GM18499 (cell line): Measurements from ENCODE around the gene ZGPAT.

ENCODE experiments used
- ATAC-seq: cut with Tn5 transposase; IDR thresholded peaks from one replicate; pipeline ENCODE4 v1.9.1; 2021; ENCODE audit warnings: moderate number of reproducible peaks; ENCODE audit not compliant: insufficient read depth, unreplicated experiment

Gene ZGPAT

GRCh38 chr20:63777614-63778013, 69.8 kb downstream of the ZGPAT start:
- no peak for ATAC-seq

GRCh38 chr20:63778034-63778752, 70.4 kb downstream of the ZGPAT start:
- ATAC-seq = no peak

- no peak for ATAC-seq
Measured at GRCh38 chr20:63778857-63779256, 71.0 kb downstream of the ZGPAT start.

- no peak for ATAC-seq
Measured at GRCh38 chr20:63781181-63781580, 73.3 kb downstream of the ZGPAT start.

- no peak for ATAC-seq
Measured at GRCh38 chr20:63782051-63782471, 74.2 kb downstream of the ZGPAT start.

- ATAC-seq = no peak
Measured at GRCh38 chr20:63782521-63782971, 74.7 kb downstream of the ZGPAT start.

- no peak for ATAC-seq
Measured at GRCh38 chr20:63783970-63784369, 76.1 kb downstream of the ZGPAT start.

GRCh38 chr20:63785691-63786131, 77.9 kb downstream of the ZGPAT start:
- ATAC-seq = no peak
